Lower leg skin (tissue), 3 donors: ENCODE measurements around the gene ARHGAP40.

ENCODE experiments used
- CTCF ChIP-seq, 3 donors: fragments of 450-650 bp; IDR thresholded peaks; one replicate each; pipeline ENCODE4 v1.5.1; 2016; ENCODE audit warnings: antibody characterized with exemption in 3 of 3, mild to moderate bottlenecking in 3 of 3, moderate library complexity in 2 of 3
- POLR2A ChIP-seq, 2 donors: fragments of 450-650 bp; IDR thresholded peaks; one replicate each; pipeline ENCODE4 v1.6.1; 2016 to 2017; ENCODE audit warnings: antibody characterized with exemption in 2 of 2, mild to moderate bottlenecking in 1 of 2, moderate library complexity in 1 of 2

- no peak for TF ChIP-seq CTCF (IDR thresholded peaks at IDR 0.05)
- no peak for TF ChIP-seq POLR2A (IDR thresholded peaks at IDR 0.05)
These were observed 49.5 kb downstream of the ARHGAP40 start for GRCh38 chr20:38651154-38651553.
